A549 (cell line): ENCODE data around the gene SERINC5. TPM values are rescaled to one million over a fixed set of nuclear protein-coding genes. Genes with fewer than 3 reads are reported as not detected.

Experiments
- ATAC-seq, 2 experiments: fragments of 200-7000 bp in 1 of 2; fragments of >200 bp in 1 of 2; cut with Nextera tagmentation in 1 of 2; cut with Tn5 transposase in 1 of 2; 3 replicates each; pipeline versions ENCODE4 v1.8.0 to v1.9.1; 2018 to 2020; ENCODE audit warnings: mild to moderate bottlenecking in 1 of 2, moderate library complexity in 1 of 2
- CTCF ChIA-PET: fragments of 300-600 bp; sonication (Branson Sonifier 250); formaldehyde crosslinking; extraction: SDS; loops from one replicate; lab custom pipeline; 2021; ENCODE audit warnings: antibody characterized with exemption, inconsistent platforms; lab: Yijun Ruan, JAX
- POLR2A ChIA-PET: fragments of 350-600 bp; formaldehyde crosslinking; extraction: SDS; loops from one replicate; lab custom pipeline; 2021; ENCODE audit warnings: antibody characterized with exemption, inconsistent platforms; lab: Yijun Ruan, JAX
- DNase-seq, 2 experiments: peaks; one replicate each; pipeline versions ENCODE4 v3.0.0 to v3.0.0-alpha.2; 2011 to 2016; ENCODE audit warnings: low read depth in 1 of 2, low spot score in 1 of 2
- FAIRE-seq: peaks from 2 replicates; lab custom pipeline; 2011; peaks lifted over from hg19 to GRCh38; lab: Jason Lieb, UNC
- H3K27ac ChIP-seq, 2 experiments: fragments of >200 bp; sonication (Bioruptor Twin); formaldehyde crosslinking; 3 replicates each; pipeline ENCODE4 v1.5.1; 2016 to 2017
- H3K4me1 ChIP-seq: fragments of >200 bp; sonication (Bioruptor Twin); formaldehyde crosslinking; 3 replicates; pipeline ENCODE4 v1.6.1; 2016
- H3K4me2 ChIP-seq: fragments of >200 bp; sonication (Bioruptor Twin); formaldehyde crosslinking; 3 replicates; pipeline ENCODE4 v1.6.1; 2016
- H3K4me3 ChIP-seq: fragments of >200 bp; sonication (Bioruptor Twin); formaldehyde crosslinking; 3 replicates; pipeline ENCODE4 v1.5.1; 2016
- H3K9me3 ChIP-seq: fragments of >200 bp; sonication (Bioruptor Twin); formaldehyde crosslinking; 3 replicates; pipeline ENCODE4 v1.6.1; 2016
- CBX2 ChIP-seq: fragments of 200-600 bp; sonication (generic); IDR thresholded peaks from 2 replicates; pipeline ENCODE4 v1.6.1; 2016; ENCODE audit warnings: low read depth, mild to moderate bottlenecking, borderline replicate concordance
- CBX8 ChIP-seq: fragments of 200-600 bp; sonication (generic); IDR thresholded peaks from 2 replicates; pipeline ENCODE4 v1.6.1; 2016
- CEBPB ChIP-seq, 2 experiments: fragments of >200 bp in 1 of 2; sonication (Bioruptor Twin) in 1 of 2; formaldehyde crosslinking in 1 of 2; IDR thresholded peaks; 2 replicates each; pipeline ENCODE4 v1.6.1; 2012 to 2016
- CHD2 ChIP-seq: fragments of 150-350 bp; IDR thresholded peaks from 2 replicates; pipeline ENCODE4 v1.6.1; 2014; ENCODE audit warnings: low read length; ENCODE audit not compliant: partially characterized antibody
- CHD4 ChIP-seq: fragments of 200-600 bp; sonication (generic); IDR thresholded peaks from 2 replicates; pipeline ENCODE4 v1.6.1; 2016; ENCODE audit warnings: antibody characterized with exemption, mild to moderate bottlenecking, borderline replicate concordance
- EHMT2 ChIP-seq: fragments of 200-600 bp; sonication (generic); IDR thresholded peaks from 2 replicates; pipeline ENCODE4 v1.6.1; 2016; ENCODE audit warnings: antibody characterized with exemption, low read depth, mild to moderate bottlenecking, moderate library complexity
- EP300 ChIP-seq, 2 experiments: fragments of >200 bp; sonication (Bioruptor Twin); formaldehyde crosslinking; IDR thresholded peaks; 2 replicates in 1 of 2; 3 replicates in 1 of 2; pipeline ENCODE4 v1.6.1; 2016 to 2017
- GATA3 ChIP-seq: IDR thresholded peaks from 2 replicates; pipeline ENCODE4 v1.6.1; 2012; ENCODE audit warnings: borderline replicate concordance
- HDAC2 ChIP-seq: fragments of 200-600 bp; sonication (generic); IDR thresholded peaks from 2 replicates; pipeline ENCODE4 v1.6.1; 2016
- HEYL ChIP-seq: fragments of 250-450 bp; sonication (Bioruptor Pico); IDR thresholded peaks from 2 replicates; pipeline ENCODE4 v1.8.0; 2021; ENCODE audit warnings: mild to moderate bottlenecking, moderate library complexity
- HOXB13 ChIP-seq: fragments of 250-450 bp; sonication (Bioruptor Pico); IDR thresholded peaks from 2 replicates; pipeline ENCODE4 v1.5.0; 2020; ENCODE audit warnings: low read depth, mild to moderate bottlenecking, moderate library complexity
- KDM5A ChIP-seq: fragments of 200-600 bp; sonication (generic); IDR thresholded peaks from 2 replicates; pipeline ENCODE4 v1.6.1; 2016; ENCODE audit warnings: antibody characterized with exemption, mild to moderate bottlenecking
- MAFK ChIP-seq: fragments of 450-650 bp; IDR thresholded peaks from 2 replicates; pipeline ENCODE4 v1.6.1; 2014; ENCODE audit not compliant: partially characterized antibody
- NFE2L2 ChIP-seq: fragments of 150-350 bp; conservative IDR thresholded peaks from 2 replicates; pipeline ENCODE4 v1.6.1; 2014; ENCODE audit warnings: low read length
- NPAS2 ChIP-seq: fragments of 250-450 bp; sonication (Bioruptor Pico); IDR thresholded peaks from 2 replicates; pipeline ENCODE4 v1.8.0; 2022; ENCODE audit warnings: mild to moderate bottlenecking, moderate library complexity, borderline replicate concordance
- POLR2A ChIP-seq: IDR thresholded peaks from 2 replicates; pipeline ENCODE4 v1.6.1; 2012; ENCODE audit warnings: mild to moderate bottlenecking, low read length
- RAD21 ChIP-seq, 2 experiments: fragments of >200 bp in 1 of 2; sonication (Bioruptor Twin) in 1 of 2; formaldehyde crosslinking in 1 of 2; IDR thresholded peaks in 1 of 2; conservative IDR thresholded peaks in 1 of 2; 2 replicates in 1 of 2; 3 replicates in 1 of 2; pipeline ENCODE4 v1.6.1; 2012 to 2018; ENCODE audit warnings: inconsistent platforms in 1 of 2
- RFX5 ChIP-seq: fragments of 450-650 bp; IDR thresholded peaks from 2 replicates; pipeline ENCODE4 v1.7.1; 2014; ENCODE audit warnings: antibody characterized with exemption, mild to moderate bottlenecking, moderate library complexity
- SMC3 ChIP-seq: fragments of >200 bp; sonication (Bioruptor Twin); formaldehyde crosslinking; IDR thresholded peaks from 3 replicates; pipeline ENCODE4 v1.6.1; 2018; ENCODE audit warnings: inconsistent platforms
- TFCP2L1 ChIP-seq: fragments of 250-450 bp; sonication (Bioruptor Pico); IDR thresholded peaks from 2 replicates; pipeline ENCODE4 v1.5.0; 2021; ENCODE audit warnings: mild to moderate bottlenecking
- TP53 ChIP-seq: fragments of 250-450 bp; sonication (Bioruptor Pico); IDR thresholded peaks from 2 replicates; pipeline ENCODE4 v1.5.0; 2021; ENCODE audit warnings: mild to moderate bottlenecking, moderate library complexity
- ZFP36 ChIP-seq: fragments of 450-650 bp; IDR thresholded peaks from 2 replicates; pipeline ENCODE4 v1.6.1; 2014; ENCODE audit warnings: borderline replicate concordance; ENCODE audit not compliant: partially characterized antibody
- WGBS: methylation state at CpG from one replicate; pipeline ENCODE4 v1.1.6; 2017; ENCODE audit errors: missing lambda C conversion rate; 5-methylcytosine and 5-hydroxymethylcytosine counted together
- polyA plus RNA-seq, 4 experiments: library from polyadenylated mRNA; depleted of rRNA in 3 of 4; stranded (reverse); fragments of >200 nt; fragmentation: RNase III in 1 of 4; extraction: RNeasy Plus Mini Kit Qiagen cat#74134 plus additional on column Dnase treatment in 1 of 4; gene quantifications; 2 replicates in 3 of 4; 3 replicates in 1 of 4; pipeline ENCODE4 v1.2.3, GENCODE V29; 2011 to 2017
- TF ChIP-seq, protein P1 (sequence below): IDR thresholded peaks from 2 replicates; pipeline ENCODE4 v1.6.1; 2012; ENCODE audit warnings: low read depth, borderline replicate concordance
- TF ChIP-seq, protein P2 (sequence below): IDR thresholded peaks from 2 replicates; pipeline ENCODE4 v1.6.1; 2012
- TF ChIP-seq, protein P3 (sequence below): fragments of 250-450 bp; sonication (Bioruptor Pico); IDR thresholded peaks from 2 replicates; pipeline ENCODE4 v1.5.0; 2020; ENCODE audit warnings: low read depth, mild to moderate bottlenecking, moderate library complexity
- TF ChIP-seq, protein P4 (sequence below): fragments of >200 bp; sonication (Bioruptor Twin); formaldehyde crosslinking; IDR thresholded peaks from 3 replicates; pipeline ENCODE4 v1.5.1; 2016
- TF ChIP-seq, protein P5 (sequence below): fragments of 150-350 bp; IDR thresholded peaks from 2 replicates; pipeline ENCODE4 v1.6.1; 2014; ENCODE audit warnings: low read depth, mild to moderate bottlenecking, low read length

The SERINC5 gene
- polyA plus RNA-seq, 2 of the 4 experiments (the other 2 are of a cell fraction), result 7.0 to 13.4 TPM

DNA sequence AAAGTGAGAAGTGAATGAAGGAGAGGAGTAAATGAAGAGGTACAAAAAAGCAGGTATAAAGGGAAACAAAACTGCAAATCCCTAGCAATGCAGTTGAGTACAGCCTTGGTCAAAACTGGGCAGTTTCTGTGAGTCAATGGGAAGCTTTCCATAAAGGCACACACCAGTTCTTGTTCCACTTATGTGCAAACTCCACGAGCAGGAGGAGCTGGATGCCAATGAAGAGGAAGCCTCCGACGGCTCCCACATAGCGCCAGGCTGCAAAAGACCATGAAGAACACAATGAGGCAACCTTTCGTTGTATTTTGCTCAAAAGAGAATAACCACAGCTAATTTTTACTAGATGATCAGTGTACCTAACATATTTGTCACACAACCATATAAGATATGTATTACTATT is 81.1 kb downstream of the SERINC5 start:
- ChIA-PET POLR2A (no interaction called here), CTCF (no interaction called here)
- H3K4me1 ChIP-seq, result no peaks in the 10 kb centered on the region
- FAIRE-seq, result no peak
- ATAC-seq, result no peak
- H3K9me3 ChIP-seq, result no peaks in the 10 kb centered on the region
- H3K27ac ChIP-seq, result no peak overlapping the region
- DNase-seq, result no peak
- no peak for TF ChIP-seq EP300 (IDR thresholded peaks at IDR 0.05)
- no peak for TF ChIP-seq SMC3
- TF ChIP-seq EHMT2, result no peak
- TF ChIP-seq CEBPB (IDR thresholded peaks at IDR 0.05), result no peak
- TF ChIP-seq HDAC2, result no peak
- TF ChIP-seq NPAS2 (CRISPR knock-in tag), result no peak
- no peak for TF ChIP-seq RFX5
- no peak for TF ChIP-seq TFCP2L1
- no peak for TF ChIP-seq MAFK
- TF ChIP-seq CBX2, result no peak
- TF ChIP-seq, protein P1, sequence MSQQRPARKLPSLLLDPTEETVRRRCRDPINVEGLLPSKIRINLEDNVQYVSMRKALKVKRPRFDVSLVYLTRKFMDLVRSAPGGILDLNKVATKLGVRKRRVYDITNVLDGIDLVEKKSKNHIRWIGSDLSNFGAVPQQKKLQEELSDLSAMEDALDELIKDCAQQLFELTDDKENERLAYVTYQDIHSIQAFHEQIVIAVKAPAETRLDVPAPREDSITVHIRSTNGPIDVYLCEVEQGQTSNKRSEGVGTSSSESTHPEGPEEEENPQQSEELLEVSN, result no peak
- no peak for TF ChIP-seq HOXB13 (CRISPR knock-in tag)
- TF ChIP-seq ZFP36, result no peak
- TF ChIP-seq HEYL (CRISPR knock-in tag), result no peak
- no peak for TF ChIP-seq CBX8
- no peak for TF ChIP-seq POLR2A
- TF ChIP-seq, protein P2, sequence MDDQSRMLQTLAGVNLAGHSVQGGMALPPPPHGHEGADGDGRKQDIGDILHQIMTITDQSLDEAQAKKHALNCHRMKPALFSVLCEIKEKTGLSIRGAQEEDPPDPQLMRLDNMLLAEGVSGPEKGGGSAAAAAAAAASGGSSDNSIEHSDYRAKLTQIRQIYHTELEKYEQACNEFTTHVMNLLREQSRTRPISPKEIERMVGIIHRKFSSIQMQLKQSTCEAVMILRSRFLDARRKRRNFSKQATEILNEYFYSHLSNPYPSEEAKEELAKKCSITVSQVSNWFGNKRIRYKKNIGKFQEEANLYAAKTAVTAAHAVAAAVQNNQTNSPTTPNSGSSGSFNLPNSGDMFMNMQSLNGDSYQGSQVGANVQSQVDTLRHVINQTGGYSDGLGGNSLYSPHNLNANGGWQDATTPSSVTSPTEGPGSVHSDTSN, result no peak
- H3K4me2 ChIP-seq, result no peak overlapping the region
- H3K4me3 ChIP-seq, result no peak overlapping the region
- WGBS, result 81% methylated on average over 5 of the region's 5 CpGs

DNA sequence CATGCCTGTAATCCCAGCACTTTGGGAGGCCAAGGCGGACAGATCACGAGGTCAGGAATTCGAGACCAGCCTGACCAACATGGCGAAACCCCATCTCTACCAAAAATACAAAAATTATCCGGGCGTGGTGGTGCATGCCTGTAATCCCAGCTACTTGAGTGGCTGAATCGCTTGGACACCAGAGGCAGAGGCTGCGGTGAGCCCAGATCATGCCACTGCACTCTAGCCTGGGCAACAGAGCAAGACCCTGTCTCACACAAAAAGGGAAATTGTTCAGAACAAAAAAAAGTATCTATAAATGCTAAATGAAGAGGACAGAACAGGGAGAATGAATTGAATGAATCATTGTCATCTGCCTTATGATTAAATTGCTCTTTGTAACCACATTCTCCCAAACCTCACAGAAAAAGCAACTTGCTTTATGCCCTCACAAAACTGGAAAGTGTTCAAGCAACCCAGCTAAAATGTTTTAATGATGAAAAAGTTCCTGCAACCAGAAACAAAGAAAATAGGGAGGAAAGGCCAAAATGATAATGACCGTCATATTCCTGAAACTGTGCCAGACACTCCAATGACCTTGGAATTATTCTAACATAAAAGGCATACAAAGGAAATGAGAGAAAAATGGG is 83.7 kb downstream of the SERINC5 start:
- TF ChIP-seq RAD21 (conservative IDR thresholded peaks at IDR 0.05 in 1 of 2, IDR thresholded peaks at IDR 0.05 in 1 of 2), result no peak
- no peak for TF ChIP-seq GATA3
- no peak for TF ChIP-seq CBX2
- no peak for TF ChIP-seq POLR2A
- TF ChIP-seq RFX5, result no peak
- TF ChIP-seq CHD4, result no peak
- no peak for TF ChIP-seq EHMT2
- no peak for TF ChIP-seq KDM5A
- no peak for TF ChIP-seq NFE2L2
- TF ChIP-seq, protein P3, sequence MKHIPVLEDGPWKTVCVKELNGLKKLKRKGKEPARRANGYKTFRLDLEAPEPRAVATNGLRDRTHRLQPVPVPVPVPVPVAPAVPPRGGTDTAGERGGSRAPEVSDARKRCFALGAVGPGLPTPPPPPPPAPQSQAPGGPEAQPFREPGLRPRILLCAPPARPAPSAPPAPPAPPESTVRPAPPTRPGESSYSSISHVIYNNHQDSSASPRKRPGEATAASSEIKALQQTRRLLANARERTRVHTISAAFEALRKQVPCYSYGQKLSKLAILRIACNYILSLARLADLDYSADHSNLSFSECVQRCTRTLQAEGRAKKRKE (CRISPR knock-in tag), result no peak
- TF ChIP-seq TP53 (CRISPR knock-in tag), result no peak
- TF ChIP-seq CHD2, result no peak
- TF ChIP-seq, protein P4, sequence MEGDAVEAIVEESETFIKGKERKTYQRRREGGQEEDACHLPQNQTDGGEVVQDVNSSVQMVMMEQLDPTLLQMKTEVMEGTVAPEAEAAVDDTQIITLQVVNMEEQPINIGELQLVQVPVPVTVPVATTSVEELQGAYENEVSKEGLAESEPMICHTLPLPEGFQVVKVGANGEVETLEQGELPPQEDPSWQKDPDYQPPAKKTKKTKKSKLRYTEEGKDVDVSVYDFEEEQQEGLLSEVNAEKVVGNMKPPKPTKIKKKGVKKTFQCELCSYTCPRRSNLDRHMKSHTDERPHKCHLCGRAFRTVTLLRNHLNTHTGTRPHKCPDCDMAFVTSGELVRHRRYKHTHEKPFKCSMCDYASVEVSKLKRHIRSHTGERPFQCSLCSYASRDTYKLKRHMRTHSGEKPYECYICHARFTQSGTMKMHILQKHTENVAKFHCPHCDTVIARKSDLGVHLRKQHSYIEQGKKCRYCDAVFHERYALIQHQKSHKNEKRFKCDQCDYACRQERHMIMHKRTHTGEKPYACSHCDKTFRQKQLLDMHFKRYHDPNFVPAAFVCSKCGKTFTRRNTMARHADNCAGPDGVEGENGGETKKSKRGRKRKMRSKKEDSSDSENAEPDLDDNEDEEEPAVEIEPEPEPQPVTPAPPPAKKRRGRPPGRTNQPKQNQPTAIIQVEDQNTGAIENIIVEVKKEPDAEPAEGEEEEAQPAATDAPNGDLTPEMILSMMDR, result no peak
- TF ChIP-seq SMC3, result no peak
- TF ChIP-seq, protein P5, sequence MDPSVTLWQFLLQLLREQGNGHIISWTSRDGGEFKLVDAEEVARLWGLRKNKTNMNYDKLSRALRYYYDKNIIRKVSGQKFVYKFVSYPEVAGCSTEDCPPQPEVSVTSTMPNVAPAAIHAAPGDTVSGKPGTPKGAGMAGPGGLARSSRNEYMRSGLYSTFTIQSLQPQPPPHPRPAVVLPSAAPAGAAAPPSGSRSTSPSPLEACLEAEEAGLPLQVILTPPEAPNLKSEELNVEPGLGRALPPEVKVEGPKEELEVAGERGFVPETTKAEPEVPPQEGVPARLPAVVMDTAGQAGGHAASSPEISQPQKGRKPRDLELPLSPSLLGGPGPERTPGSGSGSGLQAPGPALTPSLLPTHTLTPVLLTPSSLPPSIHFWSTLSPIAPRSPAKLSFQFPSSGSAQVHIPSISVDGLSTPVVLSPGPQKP, result no peak
- TF ChIP-seq MAFK, result no peak
- POLR2A ChIA-PET, result no interaction called here
- 93% methylated on average over 9 of the region's 9 CpGs for WGBS
- Histone ChIP-seq H3K4me1 (no peaks in the 10 kb centered on the region), H3K4me3 (no peak overlapping the region), H3K9me3 (no peaks in the 10 kb centered on the region), H3K27ac (no peak overlapping the region), H3K4me2 (no peak overlapping the region)
- ATAC-seq, result no peak
- FAIRE-seq, result no peak
- no peak for DNase-seq
- CTCF ChIA-PET, result interaction anchor here (0.6 to 1.0 kb wide), 2 partner anchors 24 to 28 kb away, joined by 3 read pairs; no protein-coding TSS in a partner anchor
